HG02798 (cell line): ENCODE data around the gene RPS25.
"Not testable (repeated sequence)": the region's sequence is repeated elsewhere in the genome, so short reads cannot be mapped to it uniquely, and the experiment has no call there.

ENCODE experiments used
- ATAC-seq: cut with Tn5 transposase; IDR thresholded peaks from one replicate; pipeline ENCODE4 v1.9.1; 2021; ENCODE audit warnings: mild to moderate bottlenecking; ENCODE audit not compliant: unreplicated experiment, poor library complexity

The RPS25 gene

GRCh38 chr11:118979434-118979833, 38.7 kb downstream of the RPS25 start:
- no peak for ATAC-seq

GRCh38 chr11:118975771-118976709, 42.1 kb downstream of the RPS25 start:
- no peak for ATAC-seq

DNA sequence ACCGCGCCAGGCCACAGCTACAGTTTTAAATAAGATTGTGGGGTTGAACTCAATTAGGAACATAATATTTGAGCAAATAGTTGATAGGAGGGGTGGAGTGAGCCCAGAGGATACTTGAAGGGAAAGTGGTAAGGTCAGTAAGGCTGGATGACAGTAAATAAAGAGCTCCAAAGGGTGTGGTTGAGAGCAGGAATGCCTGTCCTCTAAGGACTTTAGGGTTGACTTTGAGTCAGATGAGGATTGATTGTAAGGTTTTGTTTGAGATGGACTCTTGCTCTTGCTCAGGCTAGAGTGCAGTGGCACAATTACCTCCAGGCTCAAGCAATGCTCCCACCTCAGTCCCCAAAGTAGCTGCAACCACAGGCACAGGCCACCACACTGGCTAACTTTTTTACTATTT, 44.2 kb downstream of the RPS25 start:
- ATAC-seq = no peak

DNA sequence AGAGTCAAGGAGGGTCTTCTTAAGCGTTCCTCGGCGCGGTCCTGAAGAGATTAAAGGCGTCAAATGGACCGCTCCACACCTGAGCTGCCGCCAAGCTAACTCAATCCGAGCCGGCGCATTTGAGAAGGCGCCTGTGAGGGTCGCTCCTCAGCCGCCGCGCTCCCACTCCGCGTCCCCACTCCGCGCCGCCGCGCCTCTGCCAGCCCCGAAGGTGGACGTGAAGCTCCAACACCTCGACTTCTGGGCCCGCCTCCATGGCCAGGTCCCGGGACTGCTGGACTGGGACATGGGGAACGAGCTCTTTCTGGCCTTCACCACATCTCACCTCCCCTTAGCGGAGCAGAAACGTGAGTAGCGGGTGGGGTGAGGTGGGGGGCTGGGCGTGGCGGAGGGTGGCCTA, 46.5 kb downstream of the RPS25 start, which contains the start of gene FOXR1:
Gene FOXR1, plus strand, starts transcription at position 116 of the 400 bp plus-strand sequence. Its CDS starts 171 bp downstream, at position 287.
- ATAC-seq = no peak

DNA sequence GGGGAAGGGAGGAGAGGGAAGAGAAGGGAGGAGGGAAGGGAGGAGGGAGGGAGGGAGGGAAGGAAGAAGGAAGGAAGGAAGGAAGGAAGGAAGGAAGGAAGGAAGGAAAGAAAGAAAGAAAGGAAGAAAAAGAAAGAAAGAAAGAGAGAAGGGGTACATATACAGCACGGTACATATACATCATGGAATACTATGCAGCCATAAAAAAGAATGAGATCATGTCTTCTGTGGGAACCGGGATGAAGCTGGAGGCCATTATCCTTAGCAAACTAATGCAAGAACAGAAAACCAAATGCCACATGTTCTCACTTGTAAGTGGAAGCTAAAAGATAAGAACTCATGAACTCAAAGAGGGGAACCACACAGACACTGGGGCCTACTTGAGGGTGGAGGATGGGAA, 48.6 kb downstream of the RPS25 start:
- not testable (repeated sequence) for ATAC-seq
